GF-D8 (cell line): ENCODE results near the gene CFAP58.

Source experiments
- DNase-seq: peaks from one replicate; lab custom pipeline; 2025; lab: John Stamatoyannopoulos, UW

CFAP58 gene

DNA sequence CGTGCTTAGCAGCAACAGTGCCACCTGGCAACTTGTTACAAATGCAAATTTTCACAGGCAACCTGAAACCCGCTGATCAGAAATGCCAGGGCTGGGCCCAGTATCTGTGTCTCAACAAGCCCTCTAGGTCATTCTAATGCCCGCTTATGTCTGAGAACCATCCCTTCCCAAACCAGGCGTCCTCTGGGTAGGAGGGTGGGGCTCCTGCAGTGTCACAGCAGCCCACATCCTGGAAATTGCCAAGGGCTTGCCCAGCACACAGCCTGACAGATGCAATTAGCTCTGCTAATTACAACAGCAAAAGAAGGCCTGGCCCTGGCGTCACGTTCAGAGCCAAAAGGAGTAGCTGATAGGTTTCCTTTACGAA is 31.2 kb upstream of the CFAP58 start:
- peak; percentile 81 for DNase-seq

DNA sequence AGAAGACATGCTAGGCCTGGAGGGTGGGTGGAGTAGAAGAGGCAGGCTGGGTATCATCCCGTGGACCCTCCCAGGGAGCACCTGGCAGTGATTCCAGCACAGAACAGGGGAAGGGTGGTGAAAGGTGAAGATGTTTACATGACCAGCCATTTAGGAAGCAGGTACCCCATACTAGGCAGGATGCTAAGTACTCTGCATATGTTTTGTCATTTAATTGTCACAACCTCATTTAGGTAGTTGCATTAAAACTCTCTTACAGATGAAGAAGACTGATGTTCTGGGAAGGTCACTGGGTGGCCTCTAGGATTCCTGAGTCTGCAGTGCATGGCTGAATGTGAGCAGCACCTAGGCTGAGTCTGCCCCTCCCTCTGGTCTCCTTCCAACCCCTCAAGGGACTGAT is 30.5 kb upstream of the CFAP58 start:
- DNase-seq: no peak

DNA sequence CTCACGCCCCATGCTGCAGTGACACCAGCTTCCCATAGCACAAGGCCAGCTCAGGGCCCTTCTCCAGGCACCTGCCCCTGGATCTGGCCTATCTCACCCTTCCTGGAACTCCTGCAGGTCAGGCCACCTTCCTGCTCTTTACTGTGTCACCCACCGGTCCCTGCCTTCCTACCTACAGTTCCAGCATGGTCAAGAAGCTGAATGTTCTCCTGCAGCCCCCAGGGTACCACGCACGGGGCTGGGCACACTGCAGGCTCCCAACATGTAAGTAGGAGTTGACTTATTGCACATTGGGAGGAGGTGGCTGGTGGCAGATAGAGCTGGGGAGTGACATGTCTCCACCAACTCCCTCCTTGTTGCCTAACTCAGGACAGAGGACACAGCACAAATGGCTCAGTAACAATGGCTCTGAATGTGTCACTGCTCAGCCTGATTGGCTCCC is 29.9 kb upstream of the CFAP58 start:
- DNase-seq: peak; percentile 82

DNA sequence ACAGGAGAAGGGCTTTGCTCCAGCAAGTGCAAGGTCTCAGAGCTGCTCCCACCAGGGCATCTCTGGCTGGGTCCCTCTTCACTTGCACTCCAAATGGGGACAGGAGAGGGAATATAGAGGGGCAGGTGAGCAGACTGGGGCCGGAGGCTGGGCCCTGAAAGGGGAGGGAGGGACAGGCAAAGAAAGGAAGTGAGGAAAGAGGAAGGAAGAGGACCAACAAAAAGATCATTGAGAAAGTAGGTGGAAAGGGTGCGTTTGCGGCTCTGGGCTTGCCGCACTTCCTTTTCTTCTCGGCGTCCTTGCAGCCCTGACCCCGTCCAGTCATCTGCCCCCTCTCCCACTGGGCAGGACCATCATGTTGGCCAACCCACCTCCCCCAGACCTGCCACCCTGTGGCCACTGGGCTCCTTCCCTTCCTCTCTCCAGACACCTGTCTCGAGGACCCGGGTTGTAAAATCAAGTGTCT is 29.4 kb upstream of the CFAP58 start:
- peak; percentile 94 for DNase-seq

DNA sequence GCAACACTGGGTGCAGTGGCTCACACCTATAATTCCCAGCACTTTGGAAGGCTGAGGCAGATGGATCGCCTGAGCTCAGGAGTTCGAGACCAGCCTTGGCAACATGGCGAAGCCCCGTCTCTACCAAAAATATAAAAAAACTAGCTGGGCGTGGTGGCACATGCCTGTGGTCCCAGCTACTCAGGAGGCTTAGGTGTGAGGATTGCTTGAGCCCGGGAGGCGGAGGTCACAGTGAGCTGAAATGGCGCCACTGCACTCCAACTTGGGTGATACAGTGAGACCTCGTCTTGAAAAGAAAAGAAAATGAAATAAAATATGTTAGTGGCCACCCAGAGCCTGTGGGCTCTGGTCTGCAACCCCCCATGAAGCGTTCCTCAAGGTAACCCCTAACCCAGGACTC is 28.7 kb upstream of the CFAP58 start:
- no peak for DNase-seq

DNA sequence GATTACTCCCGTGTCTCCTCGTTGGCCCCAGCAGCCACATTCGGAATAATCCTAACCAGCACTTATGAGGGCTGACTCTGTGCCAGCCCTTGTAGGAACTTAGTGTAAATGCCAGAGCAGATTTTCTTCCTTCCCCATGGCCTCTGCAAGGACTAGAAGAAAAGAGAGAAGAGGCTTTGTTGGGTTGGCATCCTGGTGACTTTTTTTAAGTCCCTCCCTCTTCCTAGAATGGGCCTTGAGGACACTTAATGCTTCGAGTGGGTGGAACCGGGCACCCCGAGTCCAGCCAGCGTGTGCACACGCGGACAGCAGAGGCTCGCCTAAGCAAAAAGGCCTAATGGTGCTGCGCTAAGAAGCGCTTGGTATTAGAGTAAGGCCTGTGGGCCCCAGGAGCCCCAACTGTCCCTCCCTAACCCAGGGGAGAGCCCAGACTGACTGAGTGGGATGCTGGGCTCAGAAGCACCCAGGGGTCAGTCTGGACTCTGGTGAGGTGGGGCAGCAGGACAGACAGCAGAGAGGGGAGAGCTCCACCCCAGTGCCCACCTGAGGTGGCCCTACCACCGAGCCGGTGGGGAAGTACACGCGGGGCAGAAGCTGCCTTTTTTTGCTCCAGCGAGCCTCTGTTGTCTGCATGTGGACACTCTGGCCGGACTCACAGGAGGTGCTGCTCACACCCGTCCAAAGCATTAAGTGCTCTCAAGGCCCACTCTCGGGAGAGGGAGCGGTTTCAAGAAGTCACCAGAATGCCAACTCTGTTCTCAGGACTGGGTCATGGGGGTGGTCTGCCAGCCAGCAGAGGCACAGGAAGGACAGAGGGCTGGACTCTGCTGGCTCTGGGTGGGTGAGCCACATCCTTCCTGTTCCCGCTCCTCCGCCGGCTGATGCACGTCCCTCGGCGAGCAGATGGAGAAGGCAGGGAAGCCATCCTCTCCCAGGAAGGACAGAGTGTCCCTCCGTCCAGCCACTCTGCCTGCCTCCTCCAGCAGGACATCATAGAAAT is 27.9 kb upstream of the CFAP58 start:
- peak; percentile 38 for DNase-seq

DNA sequence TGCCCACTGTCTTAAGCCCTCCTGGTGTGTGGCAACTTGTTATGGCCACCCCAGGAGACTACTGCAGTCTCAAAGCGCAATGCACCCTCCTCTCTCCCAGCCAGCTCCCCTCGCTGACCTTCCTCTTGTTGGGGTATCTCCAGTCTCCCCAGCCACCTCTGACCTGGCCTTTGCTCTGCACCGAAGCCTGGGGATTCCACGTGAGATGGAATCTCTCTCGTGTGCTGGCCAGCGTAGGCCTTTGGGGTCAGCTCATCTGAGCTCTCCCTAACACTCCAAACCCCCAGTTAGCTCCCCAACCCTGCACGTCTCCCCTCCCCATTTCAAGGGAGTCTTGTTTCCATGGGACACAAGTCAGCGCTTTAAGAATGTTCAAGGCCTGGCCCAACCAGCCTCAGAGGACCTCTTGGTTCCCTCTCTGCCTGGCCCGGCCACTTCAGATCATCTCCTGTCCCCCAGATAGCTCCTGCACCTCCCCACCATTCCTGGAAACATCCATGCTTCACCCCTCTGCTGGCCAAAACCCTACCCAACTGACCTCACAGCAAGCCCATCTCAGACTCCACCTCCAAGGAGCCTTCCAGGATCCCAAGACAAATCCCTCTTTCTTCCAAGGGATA is 26.5 kb upstream of the CFAP58 start:
- no peak for DNase-seq

DNA sequence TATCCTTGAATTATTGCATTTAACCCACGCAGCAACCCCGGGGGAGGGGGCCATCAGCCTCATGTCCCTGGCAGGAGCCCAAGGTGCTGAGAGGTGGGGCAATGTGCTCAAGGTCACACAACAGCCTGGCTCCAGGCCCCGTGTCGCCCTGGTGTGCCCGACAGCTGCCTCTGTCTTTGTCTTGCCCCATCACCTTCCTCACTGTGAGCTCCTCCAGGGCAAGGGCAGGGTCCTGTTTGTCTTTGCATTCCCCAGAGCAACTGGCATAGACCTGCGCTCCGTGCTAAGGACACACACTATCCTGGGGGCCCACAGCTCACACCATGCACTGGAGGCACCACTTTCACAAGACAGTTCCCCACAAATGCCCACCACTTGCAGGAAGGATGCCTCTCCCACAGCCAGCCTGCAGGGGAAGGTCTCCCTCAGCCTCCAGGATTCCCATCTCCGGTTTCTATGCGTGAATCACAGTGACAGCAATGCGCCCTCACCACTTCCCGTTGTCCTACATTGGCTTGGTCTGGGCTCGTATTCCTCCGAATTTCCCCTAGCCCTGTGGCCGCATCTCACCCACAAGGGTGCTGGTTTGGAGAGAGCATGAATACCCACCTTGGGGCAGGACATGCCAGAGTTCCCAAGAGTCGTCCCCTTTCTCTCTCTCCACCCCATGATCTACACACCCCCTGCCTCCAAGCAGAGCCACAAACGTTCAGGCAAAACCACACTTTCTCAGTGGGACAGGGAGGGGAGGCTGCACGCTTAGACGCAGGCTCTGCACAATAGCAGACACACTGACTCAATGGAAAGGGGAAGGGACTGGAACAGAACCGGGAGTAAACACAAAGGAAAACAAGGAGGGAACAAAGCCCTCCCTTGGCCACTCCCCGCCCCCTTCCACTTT is 25.6 kb upstream of the CFAP58 start:
- peak; percentile 48 for DNase-seq

DNA sequence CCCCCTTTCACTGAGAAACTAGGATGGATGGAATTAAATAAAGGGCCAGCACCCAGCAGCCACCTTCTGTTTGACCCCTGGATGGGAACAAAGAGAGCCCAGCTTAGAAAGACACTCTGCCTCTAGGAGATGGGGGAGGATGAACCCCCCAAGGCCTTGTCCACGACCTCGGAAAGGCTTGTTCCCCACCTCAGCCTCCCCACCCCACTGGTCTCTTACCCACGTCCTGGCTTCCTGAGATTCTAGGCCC is 25.1 kb upstream of the CFAP58 start:
- DNase-seq: no peak

DNA sequence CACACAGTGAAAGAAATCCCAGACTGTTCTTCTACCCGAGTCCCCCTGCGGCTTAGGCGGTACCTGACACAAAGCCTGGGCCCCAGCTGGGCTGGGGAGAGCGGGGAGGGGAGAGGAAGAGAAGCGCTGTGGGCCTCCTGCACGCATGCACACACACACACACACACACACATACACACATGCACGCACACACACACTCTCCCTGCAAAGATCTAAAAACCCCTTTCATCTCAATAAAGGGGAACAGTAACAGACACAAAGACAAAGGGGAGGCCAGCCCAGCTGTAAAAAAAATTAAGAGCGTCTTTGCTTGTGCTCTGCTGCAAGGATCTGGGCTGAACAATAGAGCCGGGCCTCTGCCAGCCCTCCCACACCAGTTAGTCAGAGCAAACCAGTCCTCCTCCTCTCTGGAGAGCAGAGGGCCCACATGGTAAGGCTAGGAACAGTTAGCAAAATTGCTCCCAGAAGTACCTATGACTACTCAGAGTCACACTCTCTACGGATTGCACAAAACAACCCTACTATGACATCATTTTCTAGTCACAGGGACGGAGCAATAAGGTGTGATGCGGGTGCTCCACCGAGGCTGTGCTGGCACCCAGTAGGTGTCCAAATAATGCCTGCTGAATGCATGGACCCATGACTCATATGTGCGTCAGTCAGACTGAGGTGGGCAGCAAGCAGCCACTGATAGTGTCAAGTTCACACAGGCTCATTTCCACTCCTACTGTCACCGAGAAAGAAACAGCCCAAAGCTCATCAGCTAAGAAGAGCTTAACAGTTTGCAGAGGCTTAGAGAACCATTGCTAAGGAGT is 24.5 kb upstream of the CFAP58 start:
- DNase-seq: peak; percentile 45

DNA sequence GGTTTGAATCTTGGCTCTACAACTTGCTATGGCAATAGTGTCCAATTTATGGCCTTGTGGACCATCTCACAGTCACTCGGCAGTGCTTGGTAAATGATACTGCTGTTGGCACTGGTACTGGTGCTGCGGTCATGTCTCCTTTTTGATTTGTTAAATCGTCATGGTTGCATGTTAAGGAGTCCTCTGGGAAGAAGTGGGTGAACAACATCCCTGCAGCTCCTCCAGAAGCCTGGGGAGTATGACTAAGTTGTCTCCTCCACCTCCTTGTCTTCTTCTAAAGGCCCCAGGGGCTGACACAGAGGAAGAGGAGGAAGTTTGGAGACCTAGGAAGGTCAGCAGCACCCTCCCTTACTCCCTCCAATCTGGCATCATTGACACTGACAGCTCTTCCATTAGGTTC is 23.9 kb upstream of the CFAP58 start:
- DNase-seq: no peak

DNA sequence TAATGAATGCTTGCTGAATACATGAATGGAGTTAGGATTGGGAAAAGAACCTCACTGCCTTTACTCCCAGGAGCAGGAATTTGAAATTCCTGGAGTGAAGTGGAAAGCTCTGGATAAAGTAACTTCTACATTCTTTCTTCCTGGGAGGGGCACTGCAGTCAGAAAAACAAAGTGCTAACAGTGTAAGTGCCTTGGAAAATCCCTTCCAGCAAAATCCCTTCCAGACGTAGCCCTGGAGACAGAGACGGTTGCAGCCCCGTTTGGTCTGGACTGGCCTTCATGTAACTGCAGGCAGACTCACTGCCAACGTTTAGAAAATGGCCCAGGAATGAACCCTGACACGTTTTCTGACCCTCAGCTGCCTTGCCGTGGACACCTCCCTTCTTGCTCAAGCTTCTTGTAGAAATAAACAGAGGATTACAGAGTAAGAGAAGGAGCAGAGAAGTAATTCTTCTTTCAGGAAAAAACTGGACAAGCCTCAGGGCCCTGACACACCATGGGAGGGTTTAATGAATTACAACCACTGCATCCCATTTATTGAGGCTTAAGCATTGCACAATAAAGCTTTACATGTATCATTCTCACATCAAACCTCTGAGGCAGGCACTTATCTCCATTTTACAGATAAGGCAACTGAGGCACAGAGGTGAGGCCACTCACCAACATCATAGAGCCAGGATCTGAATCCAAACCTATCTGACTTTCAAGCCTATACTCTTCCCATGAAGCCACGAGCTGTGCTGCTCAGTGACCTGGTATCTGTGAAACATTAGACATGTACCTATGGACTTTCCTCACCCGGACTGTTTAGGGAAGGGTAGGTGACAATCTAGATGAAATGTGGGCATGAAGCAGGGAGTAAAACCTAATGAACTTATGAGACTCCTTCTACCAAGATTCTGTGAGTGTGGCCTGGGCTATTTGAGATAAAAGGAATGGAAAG is 23.2 kb upstream of the CFAP58 start:
- DNase-seq: no peak

DNA sequence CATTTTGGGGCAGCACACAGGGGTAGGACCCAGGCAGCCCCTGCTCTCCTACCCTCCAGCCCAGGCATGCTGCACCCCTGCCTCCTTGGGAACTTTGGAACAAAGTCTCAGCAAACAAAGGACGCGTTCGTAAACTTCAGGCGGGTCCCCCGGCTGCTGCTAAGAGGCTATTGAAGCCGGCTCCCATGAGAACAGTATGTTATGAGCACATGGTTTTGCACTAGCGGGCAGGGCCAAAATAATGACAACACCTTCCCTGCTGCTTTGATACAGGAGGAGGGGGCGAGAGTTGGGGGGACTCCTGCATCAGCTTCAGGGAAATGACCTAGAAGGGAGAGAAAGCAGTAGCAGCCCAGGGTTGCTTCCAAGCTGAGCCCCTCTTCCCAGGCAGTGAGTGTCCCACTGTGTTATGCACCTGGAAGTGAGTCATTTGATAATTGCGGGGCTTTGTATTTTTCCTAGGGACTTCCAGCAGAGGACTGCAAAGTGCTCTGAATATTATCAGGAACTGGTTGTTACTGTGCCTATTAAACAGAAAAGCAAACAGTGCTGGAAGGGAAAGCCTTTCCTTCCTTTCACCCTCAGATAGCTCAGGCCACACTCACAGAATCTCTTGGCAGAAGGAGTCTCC is 22.3 kb upstream of the CFAP58 start:
- DNase-seq: no peak

DNA sequence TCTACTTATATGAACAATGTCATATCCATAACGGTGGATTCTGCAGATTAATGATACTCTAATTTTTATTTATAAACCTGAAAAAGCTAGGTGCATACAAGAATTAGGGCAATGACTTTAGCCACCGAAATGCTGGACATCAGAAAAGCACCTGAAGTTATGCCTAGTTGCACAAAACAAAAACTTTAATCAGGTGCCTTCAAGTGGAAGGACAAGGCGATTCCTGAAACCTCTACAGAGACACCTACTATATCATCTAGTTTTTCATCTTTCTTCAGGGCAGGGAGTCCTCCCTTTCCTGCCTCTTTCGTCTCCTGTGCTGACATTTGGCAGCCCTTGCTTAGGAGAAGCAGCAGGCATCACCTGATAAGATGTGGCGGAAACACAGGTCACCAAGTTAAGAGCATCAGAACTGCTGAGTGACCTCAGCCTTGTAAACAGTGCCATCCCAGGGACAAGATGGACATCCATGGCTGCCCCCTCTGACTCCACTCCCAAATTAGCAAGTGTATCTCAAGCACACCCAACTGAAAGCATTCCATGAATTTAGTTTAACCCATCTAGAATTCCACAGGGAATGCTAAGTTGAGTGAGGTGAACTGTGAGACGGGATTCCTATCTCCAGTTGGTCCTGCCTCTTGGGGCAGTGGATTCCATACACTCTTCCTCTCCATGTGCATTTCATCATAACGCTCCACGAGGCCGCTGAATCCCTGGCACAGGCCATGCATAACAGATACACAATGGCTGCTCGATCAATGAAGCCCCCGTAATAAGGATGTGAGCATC is 21.2 kb upstream of the CFAP58 start:
- DNase-seq: no peak

DNA sequence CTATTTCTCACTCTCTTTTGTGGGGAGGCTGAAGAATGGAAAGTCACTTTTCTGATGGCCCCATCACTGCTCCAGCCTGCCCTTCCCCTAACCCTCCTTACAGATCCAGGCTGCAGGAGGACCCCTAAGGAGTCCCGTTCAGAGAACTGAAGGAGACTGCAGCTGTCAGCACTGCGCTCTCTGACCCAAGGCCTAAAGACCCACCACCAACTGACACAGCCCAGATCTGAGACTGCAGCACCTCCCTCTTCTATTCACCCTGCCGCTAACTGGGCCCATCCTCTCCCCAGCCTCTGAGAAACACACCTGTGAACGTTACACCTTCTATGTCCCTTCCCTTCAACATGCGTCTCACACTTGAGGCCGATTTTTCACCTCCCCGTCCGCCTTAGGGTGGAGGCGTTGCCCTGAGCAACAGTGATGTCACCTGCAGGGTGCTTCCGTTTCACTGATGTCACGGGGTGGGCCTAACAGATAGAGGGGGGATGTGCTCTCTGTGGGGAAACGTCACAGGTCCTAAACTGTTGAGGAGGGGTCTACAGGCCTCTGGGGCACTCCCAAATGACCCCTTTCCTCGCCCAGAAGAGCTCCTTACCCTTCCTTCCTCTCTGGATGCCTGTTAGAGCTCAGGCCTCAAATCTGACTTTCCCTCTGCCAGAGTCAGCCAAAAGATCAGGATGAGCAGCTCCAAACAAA is 20.5 kb upstream of the CFAP58 start:
- DNase-seq: no peak

DNA sequence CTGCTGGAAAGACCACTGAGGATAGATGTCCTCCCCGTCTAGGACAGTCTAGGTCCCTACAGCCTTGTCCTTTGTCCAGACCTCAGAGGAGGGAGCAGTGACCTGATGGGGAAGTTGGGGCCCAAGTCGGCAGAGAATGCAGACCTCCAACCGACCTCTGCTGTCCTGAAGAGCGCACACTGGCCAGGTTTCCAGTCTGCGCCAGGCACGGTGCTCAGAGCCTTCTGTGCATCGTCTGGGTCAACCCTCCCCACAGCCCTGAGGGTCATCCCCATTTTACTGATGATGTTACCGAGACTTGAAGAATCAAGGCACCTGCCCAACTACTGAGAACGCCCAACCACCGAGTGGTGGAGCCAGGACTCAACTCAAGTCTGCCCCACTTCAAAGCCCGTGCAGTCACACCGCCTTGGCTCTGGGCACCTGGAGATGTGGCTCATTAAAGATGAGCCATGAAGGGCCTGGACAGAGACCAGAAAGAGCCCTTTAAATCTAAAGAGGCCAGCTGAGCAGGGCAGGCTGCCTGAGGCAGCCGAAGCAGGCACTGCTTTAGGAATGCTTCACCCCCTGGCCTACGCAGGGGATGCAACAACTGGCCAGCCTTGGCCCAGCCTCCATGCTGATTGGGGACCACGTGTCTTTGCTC is 19.8 kb upstream of the CFAP58 start:
- DNase-seq: no peak

DNA sequence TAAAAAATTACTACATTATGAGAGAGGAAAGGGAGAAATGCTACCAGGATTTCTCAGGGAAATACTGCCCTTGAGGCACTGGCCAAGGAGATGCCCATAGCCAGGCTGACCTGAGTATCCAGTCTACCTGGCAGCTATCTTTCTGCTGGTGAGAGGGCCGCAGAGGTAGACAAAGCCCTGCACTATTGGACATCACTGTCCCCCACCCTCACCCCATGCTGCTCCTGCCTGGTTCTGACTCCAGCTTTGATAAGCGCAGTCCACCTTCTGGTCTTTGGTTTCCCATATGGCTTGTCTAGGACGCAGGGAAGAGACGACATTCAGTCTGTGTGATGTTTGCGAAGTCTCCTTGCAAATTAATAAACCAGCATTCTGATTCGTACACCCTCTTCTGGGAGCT is 19.1 kb upstream of the CFAP58 start:
- DNase-seq: no peak
